Gastrocnemius medialis (tissue), 4 donors: ENCODE data around the gene LTA. TPM values are rescaled to one million over a fixed set of nuclear protein-coding genes. Genes with fewer than 3 reads are reported as not detected.
A peak's percentile ranks its signal among the peaks of the same experiment; 100 is the strongest.

Experiments used
- ATAC-seq, 2 donors: fragments of 150-250 bp; one replicate each; pipeline ENCODE4 v1.9.1; 2016
- DNase-seq, 2 donors: peaks; one replicate each; pipeline ENCODE4 v3.0.0-alpha.2; 2019
- H3K27ac ChIP-seq, 4 donors: fragments of 200-600 bp; sonication (generic); 1 replicate in 1 of 4; 2 replicates in 3 of 4; pipeline ENCODE4 v1.5.1; 2016 to 2018; ENCODE audit warnings: mild to moderate bottlenecking in 2 of 4, moderate library complexity in 1 of 4
- H3K27me3 ChIP-seq, 3 donors: fragments of 200-600 bp; sonication (generic) in 2 of 3; 1 replicate in 1 of 3; 2 replicates in 2 of 3; pipeline versions ENCODE4 v1.5.1 to v1.6.0; 2016 to 2019; ENCODE audit warnings: mild to moderate bottlenecking in 1 of 3, moderate library complexity in 1 of 3
- H3K36me3 ChIP-seq, 2 donors: fragments of 200-600 bp; sonication (generic) in 1 of 2; one replicate each; pipeline ENCODE4 v1.5.1; 2017 to 2018
- H3K4me1 ChIP-seq, 2 donors: fragments of 200-600 bp; sonication (generic) in 1 of 2; one replicate each; pipeline ENCODE4 v1.5.1; 2016 to 2017; ENCODE audit warnings: mild to moderate bottlenecking in 2 of 2
- H3K4me3 ChIP-seq, 4 donors: fragments of 200-600 bp; sonication (generic) in 3 of 4; 1 replicate in 1 of 4; 2 replicates in 3 of 4; pipeline ENCODE4 v1.5.1; 2016 to 2019; ENCODE audit warnings: mild to moderate bottlenecking in 2 of 4
- H3K9me3 ChIP-seq, 3 donors: fragments of 200-600 bp; sonication (generic) in 2 of 3; 1 replicate in 1 of 3; 2 replicates in 2 of 3; pipeline ENCODE4 v1.5.1; 2016 to 2019
- POLR2A ChIP-seq, 2 donors: fragments of 450-650 bp; IDR thresholded peaks; one replicate each; pipeline ENCODE4 v1.6.1; 2017; ENCODE audit warnings: antibody characterized with exemption in 2 of 2, mild to moderate bottlenecking in 2 of 2, moderate library complexity in 2 of 2
- in situ Hi-C, 4 donors: fragments of 200-750 bp; cut with MboI; loops; one replicate each; pipeline versions ENCODE4 v1.15.0 to v1.8.0; 2017; ENCODE audit warnings: low sequenced_read_pairs in 4 of 4
- intact Hi-C: fragments of 100-400 bp; cut with DNase I; formaldehyde crosslinking; loops from one replicate; pipeline ENCODE4 v1.15.1; 2023; ENCODE audit warnings: low total_unique reads
- total RNA-seq, 4 donors: library from RNA; depleted of rRNA; stranded (reverse); fragments of >200 nt; gene quantifications; one replicate each; pipeline versions ENCODE4 v1.1.0 to v1.2.3, GENCODE V29; 2016
- TF ChIP-seq, protein P1 (sequence below), 5 experiments: fragments of 450-650 bp in 3 of 5; fragments of 200-600 bp in 2 of 5; sonication (generic) in 2 of 5; IDR thresholded peaks in 4 of 5; conservative IDR thresholded peaks in 1 of 5; 1 replicate in 4 of 5; 2 replicates in 1 of 5; pipeline ENCODE4 v1.5.1; 2016 to 2019; ENCODE audit warnings: antibody characterized with exemption in 5 of 5, mild to moderate bottlenecking in 3 of 5, moderate library complexity in 3 of 5

LTA gene
- total RNA-seq, 4 donors from 2014 or later: not detected

DNA sequence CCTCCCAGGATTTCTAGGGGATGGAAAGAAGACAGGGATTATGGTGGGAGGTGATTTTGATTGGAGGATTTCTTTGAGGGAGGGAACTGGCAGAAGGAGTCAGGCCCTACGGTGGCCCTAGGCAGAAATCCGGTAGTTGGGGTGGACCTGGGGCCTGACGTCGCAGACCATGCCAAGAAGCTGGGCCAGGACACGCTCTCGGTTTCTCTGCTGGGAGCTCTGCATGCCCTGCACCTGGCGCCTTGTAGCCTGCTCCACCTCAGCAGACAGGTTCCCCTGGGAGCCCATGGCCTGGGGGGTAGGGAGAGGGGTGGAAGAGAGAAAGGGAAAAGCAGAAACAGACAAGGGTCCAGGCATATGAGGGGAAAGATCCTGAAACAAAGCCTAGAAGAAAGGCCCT, 26.8 kb upstream of the LTA start:
- Histone ChIP-seq H3K36me3 (peaks cover 0 to 13% of the 10 kb centered on the region in 2 donors), H3K27ac (no peak overlapping the region), H3K27me3 (no peaks in the 10 kb centered on the region), H3K4me3 (no peak overlapping the region), H3K9me3 (no peaks in the 10 kb centered on the region), H3K4me1 (peaks cover 27% of the 10 kb centered on the region in 2 donors)
- in situ Hi-C loops: loop anchor here (5.0 to 25.0 kb wide), 5 partner anchors 50 to 642 kb away; partner anchors contain the start of genes AGER (in 1 of the 4), AGPAT1 (in 1 of the 4), GPSM3 (in 1 of the 4) and NCR3 (in 1 of the 4)
- ATAC-seq (no peak), DNase-seq (no peak)
- intact Hi-C loops: loop anchor here (5.0 to 10.0 kb wide), 6 partner anchors 290 to 1480 kb away; partner anchors contain the start of genes EHMT2, NELFE, NEU1 and POLR1H
- TF ChIP-seq POLR2A (IDR thresholded peaks at IDR 0.05): no peak
- TF ChIP-seq, protein P1, sequence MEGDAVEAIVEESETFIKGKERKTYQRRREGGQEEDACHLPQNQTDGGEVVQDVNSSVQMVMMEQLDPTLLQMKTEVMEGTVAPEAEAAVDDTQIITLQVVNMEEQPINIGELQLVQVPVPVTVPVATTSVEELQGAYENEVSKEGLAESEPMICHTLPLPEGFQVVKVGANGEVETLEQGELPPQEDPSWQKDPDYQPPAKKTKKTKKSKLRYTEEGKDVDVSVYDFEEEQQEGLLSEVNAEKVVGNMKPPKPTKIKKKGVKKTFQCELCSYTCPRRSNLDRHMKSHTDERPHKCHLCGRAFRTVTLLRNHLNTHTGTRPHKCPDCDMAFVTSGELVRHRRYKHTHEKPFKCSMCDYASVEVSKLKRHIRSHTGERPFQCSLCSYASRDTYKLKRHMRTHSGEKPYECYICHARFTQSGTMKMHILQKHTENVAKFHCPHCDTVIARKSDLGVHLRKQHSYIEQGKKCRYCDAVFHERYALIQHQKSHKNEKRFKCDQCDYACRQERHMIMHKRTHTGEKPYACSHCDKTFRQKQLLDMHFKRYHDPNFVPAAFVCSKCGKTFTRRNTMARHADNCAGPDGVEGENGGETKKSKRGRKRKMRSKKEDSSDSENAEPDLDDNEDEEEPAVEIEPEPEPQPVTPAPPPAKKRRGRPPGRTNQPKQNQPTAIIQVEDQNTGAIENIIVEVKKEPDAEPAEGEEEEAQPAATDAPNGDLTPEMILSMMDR (IDR thresholded peaks at IDR 0.05 in 4 of 5, conservative IDR thresholded peaks at IDR 0.05 in 1 of 5): no peak

- intact Hi-C loops (loop anchor here (1.0 to 10.0 kb wide), 9 partner anchors 35 to 1482 kb away; partner anchors contain the start of genes EHMT2, NELFE, NEU1 and POLR1H), in situ Hi-C loops (loop anchor here (5.0 to 25.0 kb wide), 5 partner anchors 48 to 641 kb away; partner anchors contain the start of genes AGER (in 1 of the 4), AGPAT1 (in 1 of the 4), GPSM3 (in 1 of the 4) and NCR3 (in 1 of the 4))
- Histone ChIP-seq H3K27me3 (no peaks in the 10 kb centered on the region), H3K4me1 (peaks cover 20 to 22% of the 10 kb centered on the region in 2 donors), H3K36me3 (peaks cover 0 to 21% of the 10 kb centered on the region in 2 donors), H3K27ac (peak within 1 kb of the TSS; percentile 86 to 97 (median 90)), H3K4me3 (peak within 1 kb of the TSS; percentile 48 to 72 (median 63)), H3K9me3 (no peaks in the 10 kb centered on the region)
- ATAC-seq (peak; percentile 64 to 76), DNase-seq (peak; percentile 71 to 85)
- TF ChIP-seq, protein P1 (IDR thresholded peaks at IDR 0.05 in 4 of 5, conservative IDR thresholded peaks at IDR 0.05 in 1 of 5): peak; percentile 95 to 99 (median 97)
- TF ChIP-seq POLR2A (IDR thresholded peaks at IDR 0.05): no peak
Observed at GRCh38 chr6:31546339-31546957, 25.6 kb upstream of the LTA start, which contains the start of gene ATP6V1G2. Gene ATP6V1G2, minus strand, starts transcription at chr6:31546608. Its CDS starts 49 bp downstream, at chr6:31546559.

DNA sequence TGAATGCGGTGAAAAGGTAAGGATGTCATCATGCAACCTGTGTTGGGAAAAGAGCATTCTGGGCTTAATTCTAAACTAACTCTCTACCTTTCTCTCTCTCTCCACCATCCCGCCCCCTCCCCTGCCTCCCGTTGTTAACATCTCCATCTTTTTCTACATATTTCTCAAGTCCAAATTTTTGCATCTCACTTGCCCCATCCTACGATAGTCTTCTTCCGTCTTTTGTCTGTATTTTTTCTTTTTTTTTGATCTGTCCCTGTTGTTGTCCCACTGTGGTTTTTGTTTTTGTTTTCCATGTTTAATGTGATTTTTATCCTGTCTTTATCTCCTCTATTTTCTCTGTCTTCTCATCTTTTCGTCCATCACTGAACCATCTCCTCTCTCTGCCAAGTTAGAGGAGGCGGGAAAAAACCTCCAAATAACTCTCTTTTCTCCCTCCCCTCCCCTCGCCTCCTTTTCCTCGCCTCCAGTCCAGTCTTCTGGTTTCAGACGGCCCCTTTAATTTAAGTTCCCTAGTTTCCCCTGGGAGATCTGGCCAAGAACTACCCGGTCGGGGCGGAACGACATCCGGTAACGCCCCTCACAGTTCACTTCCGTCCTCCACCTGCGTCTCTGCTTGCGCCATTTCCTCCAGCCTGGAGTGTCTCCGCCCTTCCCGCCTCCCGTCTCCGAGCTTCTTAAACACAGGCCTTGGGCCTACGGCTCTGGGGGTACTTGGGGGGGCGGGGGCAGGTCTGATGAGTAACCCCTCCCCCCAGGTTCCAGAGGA, 24.9 kb upstream of the LTA start, which contains the start of gene NFKBIL1:
TSS of gene NFKBIL1 (plus strand) at position 651 of the 769 bp plus-strand sequence. CDS start at position 738, 87 bp downstream.
- ATAC-seq (peak; percentile 97 to 98), DNase-seq (peak; percentile 96)
- no peaks in the 10 kb centered on the region for H3K9me3 ChIP-seq
- intact Hi-C loops (loop anchor here (1.0 to 10.0 kb wide), 9 partner anchors 34 to 1482 kb away; partner anchors contain the start of genes EHMT2, NELFE, NEU1 and POLR1H), in situ Hi-C loops (loop anchor here (5.0 to 25.0 kb wide), 5 partner anchors 48 to 640 kb away; partner anchors contain the start of genes AGER (in 1 of the 4), AGPAT1 (in 1 of the 4), GPSM3 (in 1 of the 4) and NCR3 (in 1 of the 4))
- H3K36me3 ChIP-seq: peaks cover 0 to 21% of the 10 kb centered on the region in 2 donors
- peak within 1 kb of the TSS; percentile 86 to 97 (median 90) for H3K27ac ChIP-seq
- TF ChIP-seq POLR2A (IDR thresholded peaks at IDR 0.05): peak; percentile 64 to 68
- TF ChIP-seq, protein P1 (IDR thresholded peaks at IDR 0.05 in 4 of 5, conservative IDR thresholded peaks at IDR 0.05 in 1 of 5): peak in 1 of 5 experiments; percentile 13
- no peaks in the 10 kb centered on the region for H3K27me3 ChIP-seq
- H3K4me3 ChIP-seq: peak within 1 kb of the TSS; percentile 48 to 72 (median 63)
- peaks cover 20 to 22% of the 10 kb centered on the region in 2 donors for H3K4me1 ChIP-seq
